Daoy (cell line): ENCODE data around the gene PLK4. TPM values are rescaled to one million over a fixed set of nuclear protein-coding genes. Genes with fewer than 3 reads are reported as not detected.
"Not testable (repeated sequence)": the region's sequence is repeated elsewhere in the genome, so short reads cannot be mapped to it uniquely, and the experiment has no call there.

Experiments
- DNase-seq: peaks from one replicate; pipeline ENCODE4 v3.0.0-alpha.2; 2015; ENCODE audit warnings: low read depth
- total RNA-seq: library from RNA; depleted of rRNA; stranded (reverse); fragments of >200 nt; shearing (Covaris generic); gene quantifications from 2 replicates; pipeline ENCODE4 v1.2.3, GENCODE V29; 2014; rRNA removed

PLK4 gene
- total RNA-seq, 1 experiment from 2014 or later: 17.3 TPM

GRCh38 chr4:127905029-127905428 lies 24.3 kb downstream of the PLK4 start:
- DNase-seq: no peak

- DNase-seq: no peak
Measured at GRCh38 chr4:127916512-127916911, 35.8 kb downstream of the PLK4 start.

- DNase-seq: no peak
Measured at GRCh38 chr4:127917151-127917550, 36.5 kb downstream of the PLK4 start.

GRCh38 chr4:127920521-127920920 lies 39.8 kb downstream of the PLK4 start:
- no peak for DNase-seq

GRCh38 chr4:127922226-127922625 lies 41.5 kb downstream of the PLK4 start:
- DNase-seq: no peak

- not testable (repeated sequence) for DNase-seq
Measured at GRCh38 chr4:127925720-127926119, 45.0 kb downstream of the PLK4 start.

GRCh38 chr4:127930175-127930574 lies 49.5 kb downstream of the PLK4 start:
- no peak for DNase-seq

- not testable (repeated sequence) for DNase-seq
Measured at GRCh38 chr4:127931836-127932235, 51.1 kb downstream of the PLK4 start.

- peak; percentile 1 for DNase-seq
Measured at GRCh38 chr4:127936974-127937373, 56.3 kb downstream of the PLK4 start.

Other genes with a start within 250 kb of the PLK4 start
- 1.3 and 6.6 TPM in 2 replicates for gene INTU, start 247.9 kb upstream of the PLK4 start, total RNA-seq
- gene SLC25A31, start 150.5 kb upstream of the PLK4 start, total RNA-seq: not detected in 2 replicates
- 7.9 and 10.5 TPM in 2 replicates for gene HSPA4L, start 98.6 kb upstream of the PLK4 start, total RNA-seq
- 18.2 and 30.5 TPM in 2 replicates for gene MFSD8, start 84.3 kb downstream of the PLK4 start, total RNA-seq
- 1.5 and 1.6 TPM in 2 replicates for gene ABHD18, start 84.5 kb downstream of the PLK4 start, total RNA-seq
- 8.4 and 12.6 TPM in 2 replicates for gene LARP1B, start 180.4 kb downstream of the PLK4 start, total RNA-seq